ENCODE results near the gene C17orf114.

DNA sequence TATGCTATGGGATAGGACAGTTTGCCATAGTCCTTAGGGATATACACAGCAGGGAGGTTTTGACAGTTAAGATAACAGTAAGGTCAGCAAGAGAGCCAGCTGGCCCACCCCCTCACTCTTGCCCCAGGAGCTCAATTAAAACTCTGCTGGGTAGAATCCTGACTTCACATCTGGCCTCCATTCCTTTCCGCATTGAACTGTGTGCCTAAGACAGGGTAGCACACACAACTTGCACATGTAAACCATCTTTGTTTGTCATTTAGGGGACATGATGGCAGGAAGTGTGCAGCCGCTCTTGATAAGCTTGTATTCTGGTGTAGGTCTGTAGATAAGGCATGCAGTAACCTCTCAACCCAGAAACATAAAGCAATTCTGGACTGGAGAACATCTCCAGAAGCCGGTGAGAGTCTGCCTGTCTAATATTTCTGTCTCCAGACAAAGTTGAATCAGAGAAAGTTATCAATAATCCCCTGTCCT, 36.2 kb upstream of the C17orf114 start:
- TF ChIP-seq CTCF (IDR thresholded peaks at IDR 0.05) (no peak), POLR2A (IDR thresholded peaks at IDR 0.05) (no peak)

Data from tibial nerve (tissue), 3 donors.